Peyer's patch (tissue), 4 donors: ENCODE measurements around the gene TNC.

Experiments
- POLR2A ChIP-seq, 2 donors: fragments of 450-650 bp; IDR thresholded peaks; one replicate each; pipeline ENCODE4 v1.5.1; 2017; ENCODE audit warnings: antibody characterized with exemption in 2 of 2, mild to moderate bottlenecking in 2 of 2, moderate library complexity in 2 of 2
- TF ChIP-seq, protein P1 (sequence below), 6 experiments: fragments of 450-650 bp in 4 of 6; fragments of 200-600 bp in 2 of 6; sonication (generic) in 1 of 6; IDR thresholded peaks; one replicate each; pipeline ENCODE4 v1.5.1; 2017 to 2019; ENCODE audit warnings: antibody characterized with exemption in 6 of 6, mild to moderate bottlenecking in 3 of 6, moderate library complexity in 1 of 6

DNA sequence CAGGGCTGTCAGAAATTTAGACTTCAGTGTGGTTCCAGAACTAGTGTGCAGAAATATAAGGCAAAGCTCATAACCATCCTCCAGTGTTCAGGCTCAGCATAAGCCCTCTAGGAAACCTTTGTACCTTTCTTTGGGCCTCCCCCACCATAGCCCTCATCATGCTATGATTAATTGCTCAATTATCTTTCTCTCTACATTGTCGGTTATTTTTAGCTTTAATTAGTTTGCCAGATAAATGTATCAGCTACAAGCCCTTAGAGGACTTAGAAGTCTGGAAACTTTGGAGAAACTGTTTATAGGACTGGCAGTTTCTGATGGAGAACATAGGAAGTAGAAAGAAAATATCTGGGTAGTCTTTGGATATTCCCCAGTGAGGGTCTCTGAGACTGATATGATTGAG lies 43.5 kb upstream of the TNC start:
- TF ChIP-seq POLR2A (IDR thresholded peaks at IDR 0.05) = no peak
- TF ChIP-seq, protein P1, sequence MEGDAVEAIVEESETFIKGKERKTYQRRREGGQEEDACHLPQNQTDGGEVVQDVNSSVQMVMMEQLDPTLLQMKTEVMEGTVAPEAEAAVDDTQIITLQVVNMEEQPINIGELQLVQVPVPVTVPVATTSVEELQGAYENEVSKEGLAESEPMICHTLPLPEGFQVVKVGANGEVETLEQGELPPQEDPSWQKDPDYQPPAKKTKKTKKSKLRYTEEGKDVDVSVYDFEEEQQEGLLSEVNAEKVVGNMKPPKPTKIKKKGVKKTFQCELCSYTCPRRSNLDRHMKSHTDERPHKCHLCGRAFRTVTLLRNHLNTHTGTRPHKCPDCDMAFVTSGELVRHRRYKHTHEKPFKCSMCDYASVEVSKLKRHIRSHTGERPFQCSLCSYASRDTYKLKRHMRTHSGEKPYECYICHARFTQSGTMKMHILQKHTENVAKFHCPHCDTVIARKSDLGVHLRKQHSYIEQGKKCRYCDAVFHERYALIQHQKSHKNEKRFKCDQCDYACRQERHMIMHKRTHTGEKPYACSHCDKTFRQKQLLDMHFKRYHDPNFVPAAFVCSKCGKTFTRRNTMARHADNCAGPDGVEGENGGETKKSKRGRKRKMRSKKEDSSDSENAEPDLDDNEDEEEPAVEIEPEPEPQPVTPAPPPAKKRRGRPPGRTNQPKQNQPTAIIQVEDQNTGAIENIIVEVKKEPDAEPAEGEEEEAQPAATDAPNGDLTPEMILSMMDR (IDR thresholded peaks at IDR 0.05) = no peak
